ENCODE results near the gene SDC3.

SDC3 gene

GRCh38 chr1:30888391-30888790 lies 20.2 kb downstream of the SDC3 start:
- no peak for DNase-seq

DNA sequence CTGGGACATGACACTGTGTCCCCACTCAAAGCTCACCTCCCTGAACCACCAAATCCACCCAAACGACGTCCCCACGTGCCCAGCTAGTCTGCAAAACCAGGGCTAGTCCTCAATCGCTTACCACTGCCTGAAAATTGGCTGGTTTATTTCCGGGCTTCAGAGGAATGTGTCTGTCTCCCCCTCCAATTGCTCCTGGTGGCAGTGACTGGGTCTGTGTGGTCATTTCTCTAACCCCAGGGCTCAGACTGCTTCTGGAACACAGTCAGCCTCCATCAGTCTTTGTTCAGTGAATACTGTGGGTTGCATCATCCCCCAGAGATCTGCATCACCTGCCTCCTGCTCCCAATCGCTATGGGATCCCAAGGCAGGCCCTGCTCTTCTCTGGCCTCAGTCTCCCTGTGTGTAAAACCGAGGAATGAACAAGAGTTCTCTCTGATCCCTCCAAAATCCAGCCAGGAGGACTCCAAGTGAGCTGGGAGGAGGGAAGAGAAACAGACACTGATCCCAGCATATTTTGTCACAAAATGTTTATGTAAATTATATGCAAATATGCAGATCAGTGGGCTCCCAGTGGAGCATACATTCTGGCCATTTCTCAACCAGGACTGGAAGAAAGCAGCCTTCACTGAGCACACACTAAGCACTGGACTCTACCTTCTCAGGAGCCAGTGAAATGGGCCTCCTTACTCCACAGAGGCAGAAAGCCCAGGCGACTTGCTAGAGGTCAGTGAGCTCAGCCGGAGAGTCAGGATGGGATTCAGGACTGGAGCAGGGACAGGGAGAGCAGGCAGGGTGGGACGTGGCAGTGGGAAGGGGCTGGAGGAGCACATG lies 20.9 kb downstream of the SDC3 start:
- no peak for DNase-seq

DNA sequence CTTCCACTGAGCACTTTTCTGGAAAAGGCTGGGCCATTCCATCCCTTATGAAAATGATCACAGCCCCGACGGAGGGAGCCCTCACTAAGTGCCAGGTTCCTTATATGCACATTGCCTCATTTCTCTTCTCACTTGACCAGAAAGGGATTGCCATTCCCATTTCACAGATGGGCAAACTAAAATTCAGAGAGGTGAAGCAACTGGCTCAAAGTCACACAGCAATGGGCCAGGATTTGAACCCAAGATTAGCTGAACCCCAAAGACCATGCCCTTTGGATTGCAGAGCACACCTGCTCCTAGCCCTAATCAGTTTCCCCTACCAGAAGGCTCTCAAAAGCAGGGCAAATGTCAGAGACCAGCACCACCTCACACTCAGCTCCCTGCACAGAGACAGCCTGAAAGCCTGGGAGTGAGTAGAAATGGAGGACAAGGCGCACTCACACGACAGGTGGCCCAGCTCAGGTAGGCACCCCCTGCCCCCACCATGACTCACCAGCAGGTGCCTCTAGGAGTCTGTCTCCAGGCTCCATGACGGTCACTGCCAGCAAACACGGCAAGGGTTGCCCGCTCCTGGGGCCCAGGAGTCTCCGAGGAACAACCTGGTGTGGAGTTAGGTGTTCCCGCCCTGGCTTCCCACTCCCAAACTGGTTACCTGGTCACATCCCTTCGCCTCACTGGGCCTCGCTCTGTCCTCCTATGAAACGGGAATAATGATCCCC lies 21.7 kb downstream of the SDC3 start:
- DNase-seq = peak; percentile 43

- no peak for DNase-seq
Observed at GRCh38 chr1:30885570-30886522, 22.7 kb downstream of the SDC3 start.

DNA sequence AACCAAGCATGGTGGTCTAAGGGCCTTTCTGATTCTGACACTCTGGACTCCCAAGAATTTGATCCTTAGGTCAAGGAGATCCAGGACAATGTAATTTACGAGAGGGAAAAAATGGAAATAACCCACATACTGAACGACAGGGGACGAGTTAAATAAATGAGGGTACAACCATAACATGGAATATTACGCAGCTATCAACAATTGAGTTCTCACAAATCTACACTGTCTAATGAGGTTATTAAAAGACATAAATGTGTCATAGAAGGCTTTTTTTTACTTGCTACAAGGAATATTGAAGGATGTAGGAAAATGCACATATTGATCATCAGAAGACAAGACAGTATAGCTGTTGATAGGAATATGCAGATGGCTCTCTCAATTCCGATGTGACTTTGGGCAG lies 23.8 kb downstream of the SDC3 start:
- no peak for DNase-seq

DNA sequence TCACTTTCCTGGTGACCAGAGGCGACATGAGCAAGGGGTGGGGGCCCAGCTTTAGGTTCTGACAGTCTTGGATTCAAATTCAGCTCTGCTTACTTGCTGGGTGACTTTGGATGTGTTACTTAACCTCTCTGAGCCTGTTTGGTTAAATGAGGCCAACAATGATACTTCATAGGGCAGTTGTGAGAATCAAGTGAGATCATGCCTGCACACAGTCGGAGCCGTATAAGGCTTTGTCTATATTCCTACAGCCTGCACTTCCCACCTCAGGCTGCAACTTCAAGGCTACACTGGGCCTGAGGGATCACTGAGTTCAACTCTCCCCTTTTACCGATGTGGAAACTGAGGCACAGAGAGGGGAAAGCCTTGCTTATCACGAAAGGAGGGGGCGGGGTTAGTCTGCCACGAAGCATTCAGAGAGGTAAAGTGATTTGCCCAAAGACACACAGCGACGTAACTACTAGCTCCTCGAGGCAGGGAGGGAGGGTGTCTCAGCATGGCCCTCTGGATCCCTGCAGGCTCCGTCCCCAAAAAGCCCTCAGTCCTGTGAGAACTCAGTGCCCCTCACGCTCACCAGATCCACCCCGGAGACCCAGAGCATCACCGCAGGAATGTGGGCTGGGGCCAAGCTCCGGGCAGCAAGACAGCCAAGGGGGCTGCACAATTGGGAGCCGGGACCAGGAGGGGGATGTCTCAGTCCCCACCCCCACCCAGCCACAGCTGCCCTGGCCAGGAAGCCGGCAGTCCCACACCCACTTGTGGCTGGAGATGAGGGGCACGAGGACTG lies 25.0 kb downstream of the SDC3 start:
- DNase-seq = no peak

DNA sequence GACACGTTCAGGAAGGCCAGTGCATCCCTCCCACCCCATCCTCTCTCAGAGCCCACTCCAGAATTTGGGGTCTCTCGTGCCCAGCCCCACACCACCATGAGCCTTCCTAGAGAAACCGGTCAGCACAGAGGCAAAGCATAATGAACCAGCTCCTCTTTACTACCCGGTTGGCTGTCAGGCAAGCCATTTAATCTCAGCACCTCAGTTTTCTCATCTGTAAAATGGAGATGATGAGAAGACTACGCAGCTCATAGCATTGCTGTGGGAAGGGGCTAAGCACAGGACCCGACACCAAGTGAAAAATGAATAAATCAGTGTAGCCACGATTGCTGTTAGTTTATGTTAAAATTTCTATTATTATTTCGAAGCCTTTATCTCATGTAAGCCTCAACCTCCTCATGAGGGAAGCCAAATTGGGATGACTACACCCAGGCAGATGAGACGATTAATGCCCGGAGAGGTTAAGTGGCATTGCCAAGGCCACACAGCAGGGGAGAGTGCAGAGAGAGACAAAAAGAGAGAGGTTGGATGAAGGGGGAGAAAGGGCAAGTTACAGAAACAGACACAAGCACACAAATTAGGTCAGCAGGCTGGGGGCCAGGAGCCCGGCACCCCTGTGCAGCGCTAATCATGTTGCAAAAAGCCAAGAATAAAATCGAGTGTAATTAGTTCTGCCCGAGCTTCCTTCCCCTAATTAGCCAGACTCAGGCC lies 25.7 kb downstream of the SDC3 start:
- DNase-seq = no peak

GRCh38 chr1:30881319-30882181 lies 27.0 kb downstream of the SDC3 start:
- DNase-seq = peak; percentile 82

DNA sequence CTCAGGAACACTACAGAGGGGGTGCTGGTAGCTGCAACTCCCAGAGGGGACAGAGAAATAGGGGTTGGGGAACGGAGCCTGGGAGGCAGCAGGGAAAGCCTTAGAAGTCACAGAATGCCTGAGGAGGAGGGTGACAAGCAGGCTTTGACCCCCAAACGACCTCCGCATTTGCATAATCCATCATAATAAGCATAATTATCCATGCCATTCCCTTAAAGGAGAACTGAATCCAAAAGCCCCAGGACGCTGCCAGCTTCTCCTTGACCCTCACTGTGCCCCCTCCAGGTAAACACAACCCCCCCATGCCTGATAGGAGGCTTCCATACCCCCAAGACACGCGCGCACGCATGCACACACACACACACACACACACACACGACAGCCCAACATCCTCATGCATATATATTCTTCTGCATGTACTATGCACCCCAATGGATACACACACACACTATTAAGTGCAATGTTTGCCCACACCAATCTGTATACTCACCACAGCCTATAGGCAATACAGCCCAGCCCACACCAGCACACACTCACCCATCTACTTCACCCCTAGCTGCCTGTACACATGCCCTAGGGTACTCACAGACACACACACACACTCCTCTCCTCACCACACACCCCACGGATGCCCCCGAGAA lies 27.8 kb downstream of the SDC3 start:
- no peak for DNase-seq

GRCh38 chr1:30879940-30880677 lies 28.4 kb downstream of the SDC3 start:
- DNase-seq = peak; percentile 95

GRCh38 chr1:30879126-30879786 lies 29.3 kb downstream of the SDC3 start:
- peak; percentile 25 for DNase-seq

DNA sequence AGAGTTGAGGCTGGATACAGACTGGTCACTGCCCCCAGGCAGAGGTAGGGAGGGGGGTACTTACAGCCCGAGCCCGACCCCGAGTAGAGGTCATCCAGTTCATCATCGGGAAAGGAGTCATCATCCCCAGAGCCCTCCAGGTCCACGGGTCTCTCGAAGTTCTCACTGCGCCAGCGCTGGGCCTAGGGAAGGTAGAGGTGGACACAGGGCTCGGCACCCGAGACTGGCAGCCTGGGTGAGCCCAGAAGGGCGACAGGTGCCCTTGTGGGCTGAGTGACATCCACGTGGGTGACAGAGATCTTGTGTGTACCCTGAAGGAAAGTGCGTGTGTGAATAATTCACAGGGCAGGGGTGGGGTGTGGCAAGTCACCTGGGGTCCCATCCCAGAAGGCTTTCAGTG lies 30.0 kb downstream of the SDC3 start:
- no peak for DNase-seq

DNA sequence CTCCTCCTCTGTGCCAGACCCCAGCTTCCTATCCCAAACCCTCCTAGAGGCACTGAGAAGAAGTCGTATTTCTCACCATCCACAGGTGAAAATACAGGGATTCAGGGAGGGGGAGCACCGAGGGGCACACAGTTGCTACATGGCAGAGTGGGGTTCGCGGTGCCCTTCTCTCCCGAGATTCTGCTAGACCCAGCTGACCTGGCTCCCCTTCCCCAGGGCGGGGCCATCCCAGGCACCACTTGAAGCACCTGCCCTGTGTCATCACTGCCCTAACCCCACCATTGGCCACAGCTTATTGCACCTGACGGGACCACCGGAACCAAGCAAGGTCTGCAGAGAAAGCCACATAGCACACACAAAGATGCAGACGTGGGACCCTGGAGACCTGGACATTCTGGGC lies 30.5 kb downstream of the SDC3 start:
- no peak for DNase-seq

- no peak for DNase-seq
Observed at GRCh38 chr1:30877205-30877912, 31.2 kb downstream of the SDC3 start.

- DNase-seq = no peak
Observed at GRCh38 chr1:30876451-30877204, 31.9 kb downstream of the SDC3 start.

DNA sequence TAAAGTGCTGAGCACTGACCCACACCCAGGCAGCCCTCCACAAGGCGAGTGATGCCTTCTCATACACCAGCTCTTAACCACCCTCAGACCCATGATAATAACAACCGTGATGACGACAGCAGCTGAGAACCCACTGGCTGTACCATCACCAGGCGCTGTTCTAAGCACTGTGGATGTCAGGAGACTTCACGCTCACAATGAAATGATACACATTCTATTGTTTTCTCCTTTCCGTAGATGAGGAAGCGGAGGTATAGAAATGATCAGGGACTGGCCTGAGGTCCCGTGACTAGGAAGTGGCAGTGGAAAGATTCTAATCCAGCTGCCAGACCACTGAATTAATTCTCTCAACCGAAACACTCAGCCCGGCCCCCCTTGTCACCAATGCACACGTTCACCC lies 32.6 kb downstream of the SDC3 start:
- DNase-seq = no peak

- no peak for DNase-seq
Observed at GRCh38 chr1:30875197-30875596, 33.4 kb downstream of the SDC3 start.
